Gastroesophageal sphincter (tissue), 4 donors: Measurements from ENCODE around the gene RXRA. TPM values are rescaled to one million over a fixed set of nuclear protein-coding genes. Genes with fewer than 3 reads are reported as not detected.

ENCODE experiments used
- ATAC-seq: fragments of 150-250 bp; one replicate; pipeline ENCODE4 v1.9.1; 2016; ENCODE audit warnings: mild to moderate bottlenecking, moderate library complexity
- H3K27ac ChIP-seq, 4 donors: fragments of 200-600 bp; sonication (generic) in 3 of 4; 1 replicate in 3 of 4; 2 replicates in 1 of 4; pipeline ENCODE4 v1.5.1; 2016 to 2019
- H3K27me3 ChIP-seq: fragments of 200-600 bp; sonication (generic); one replicate; pipeline ENCODE4 v1.5.1; 2019
- H3K36me3 ChIP-seq, 2 donors: fragments of 200-600 bp; sonication (generic); one replicate each; pipeline ENCODE4 v1.5.1; 2019; ENCODE audit warnings: control low read depth in 1 of 2
- H3K4me1 ChIP-seq, 3 donors: fragments of 200-600 bp; sonication (generic); 1 replicate in 2 of 3; 2 replicates in 1 of 3; pipeline ENCODE4 v1.5.1; 2016 to 2019; ENCODE audit warnings: control low read depth in 2 of 3
- H3K4me3 ChIP-seq, 2 donors: fragments of 200-600 bp; sonication (generic); one replicate each; pipeline ENCODE4 v1.5.1; 2019; ENCODE audit warnings: mild to moderate bottlenecking in 1 of 2, moderate library complexity in 1 of 2
- H3K9me3 ChIP-seq, 3 donors: fragments of 200-600 bp; sonication (generic); one replicate each; pipeline ENCODE4 v1.5.1; 2017 to 2019; ENCODE audit warnings: control low read depth in 2 of 3
- CTCF ChIP-seq, 4 experiments: fragments of 200-600 bp in 2 of 4; fragments of 450-650 bp in 2 of 4; sonication (generic) in 1 of 4; IDR thresholded peaks; one replicate each; pipeline ENCODE4 v1.5.1; 2017 to 2019; ENCODE audit warnings: antibody characterized with exemption in 4 of 4, mild to moderate bottlenecking in 2 of 4, moderate library complexity in 2 of 4
- EP300 ChIP-seq: sonication (generic); formaldehyde crosslinking; IDR thresholded peaks from one replicate; pipeline ENCODE4 v1.6.1; 2017; ENCODE audit warnings: antibody characterized with exemption, mild to moderate bottlenecking
- POLR2A ChIP-seq, 2 donors: fragments of 450-650 bp; IDR thresholded peaks; one replicate each; pipeline ENCODE4 v1.6.1; 2017; ENCODE audit warnings: antibody characterized with exemption in 2 of 2, mild to moderate bottlenecking in 2 of 2, moderate library complexity in 1 of 2
- POLR2AphosphoS5 ChIP-seq: sonication (generic); formaldehyde crosslinking; IDR thresholded peaks from one replicate; pipeline ENCODE4 v1.6.1; 2017; ENCODE audit warnings: antibody characterized with exemption
- WGBS, 2 donors: methylation state at CpG; one replicate each; pipeline ENCODE4 v1.1.5; 2018; ENCODE audit warnings: low coverage in 1 of 2; 5-methylcytosine and 5-hydroxymethylcytosine counted together
- total RNA-seq, 4 donors: library from RNA; depleted of rRNA; stranded (reverse); fragments of >200 nt; gene quantifications; one replicate each; pipeline ENCODE4 v1.1.0, GENCODE V29; 2016

Gene RXRA
- total RNA-seq, 4 donors from 2014 or later: 45.1 to 78.9 (median 55.3) TPM

- ATAC-seq: no peak
- Histone ChIP-seq H3K27ac (no peak overlapping the region), H3K4me1 (peaks cover 0 to 31% (median 12%) of the 10 kb centered on the region in 3 donors), H3K36me3 (no peaks in the 10 kb centered on the region), H3K9me3 (peaks cover 0 to 14% (median 0%) of the 10 kb centered on the region in 3 donors), H3K4me3 (no peak overlapping the region), H3K27me3 (no peaks in the 10 kb centered on the region)
- WGBS, 2 donors: 45% methylated on average over 4 of the region's 17 CpGs; no CpG with 5 or more reads in 1 of the 2 donors
- TF ChIP-seq POLR2A (IDR thresholded peaks at IDR 0.05): no peak
- TF ChIP-seq CTCF (IDR thresholded peaks at IDR 0.05): no peak
- no peak for TF ChIP-seq EP300
- no peak for TF ChIP-seq POLR2AphosphoS5
Observed at GRCh38 chr9:134317400-134317789, 8.9 kb upstream of the RXRA start.

GRCh38 chr9:134317790-134318414, 8.4 kb upstream of the RXRA start:
- Histone ChIP-seq H3K4me1 (peaks cover 0 to 31% (median 12%) of the 10 kb centered on the region in 3 donors), H3K27ac (no peak overlapping the region)
- ATAC-seq: no peak

GRCh38 chr9:134318481-134318891, 7.8 kb upstream of the RXRA start:
- Histone ChIP-seq H3K9me3 (peaks cover 0 to 3% (median 0%) of the 10 kb centered on the region in 3 donors), H3K4me1 (peaks cover 0 to 35% (median 12%) of the 10 kb centered on the region in 3 donors), H3K36me3 (no peaks in the 10 kb centered on the region), H3K4me3 (no peak overlapping the region), H3K27me3 (no peaks in the 10 kb centered on the region), H3K27ac (no peak overlapping the region)
- WGBS, 2 donors: 86 to 100% methylated on average over 5 to 6 of the region's 11 CpGs
- no peak for ATAC-seq
- no peak for TF ChIP-seq EP300
- no peak for TF ChIP-seq POLR2AphosphoS5
- no peak for TF ChIP-seq CTCF (IDR thresholded peaks at IDR 0.05)
- no peak for TF ChIP-seq POLR2A (IDR thresholded peaks at IDR 0.05)

More at GRCh38 chr9:134317790-134318414, 8.4 kb upstream of the RXRA start:
- Histone ChIP-seq H3K36me3 (no peaks in the 10 kb centered on the region), H3K4me3 (no peak overlapping the region), H3K9me3 (peaks cover 0 to 9% (median 0%) of the 10 kb centered on the region in 3 donors), H3K27me3 (no peaks in the 10 kb centered on the region)
- no CpG with 5 or more reads among the region's 4 CpGs for WGBS, 2 donors
- TF ChIP-seq POLR2A (IDR thresholded peaks at IDR 0.05): no peak
- no peak for TF ChIP-seq EP300
- TF ChIP-seq CTCF (IDR thresholded peaks at IDR 0.05): no peak
- no peak for TF ChIP-seq POLR2AphosphoS5

GRCh38 chr9:134318941-134319305, 7.3 kb upstream of the RXRA start:
- WGBS, 2 donors: 37 to 60% methylated on average over 1 to 2 of the region's 5 CpGs
- ATAC-seq: no peak

More at GRCh38 chr9:134318941-134319305, 7.3 kb upstream of the RXRA start:
- TF ChIP-seq CTCF (IDR thresholded peaks at IDR 0.05) (no peak), POLR2A (IDR thresholded peaks at IDR 0.05) (no peak), POLR2AphosphoS5 (no peak), EP300 (no peak)
- Histone ChIP-seq H3K27ac (no peak overlapping the region), H3K9me3 (no peaks in the 10 kb centered on the region), H3K4me1 (peaks cover 0 to 40% (median 12%) of the 10 kb centered on the region in 3 donors), H3K36me3 (no peaks in the 10 kb centered on the region), H3K27me3 (no peaks in the 10 kb centered on the region), H3K4me3 (no peak overlapping the region)
